ENCODE data around the gene ZNF74. TPM values are rescaled to one million over a fixed set of nuclear protein-coding genes. Genes with fewer than 3 reads are reported as not detected.

ZNF74 gene
- polyA plus RNA-seq, 1 experiment = 8.4 TPM

- CTCF ChIA-PET = no interaction called here
These were observed 31.8 kb downstream of the ZNF74 start for GRCh38 chr22:20425566-20426258.

GRCh38 chr22:20426259-20426615 lies 32.3 kb downstream of the ZNF74 start:
- H3K27ac ChIP-seq (ENCODE audit: low read depth, low read length) = no peak overlapping the region
- no peaks in the 10 kb centered on the region for H3K27me3 ChIP-seq (ENCODE audit: control insufficient read depth, insufficient read depth, low read length)
- no peak overlapping the region for H3K4me3 ChIP-seq (ENCODE audit: low read depth, low read length)
- H3K9me3 ChIP-seq (ENCODE audit: control insufficient read depth, insufficient read depth, low read length) = peaks cover 5% of the 10 kb centered on the region; the same call in 1 of the 2 replicates
- ChIA-PET POLR2A (no interaction called here), CTCF (interaction anchor here (4.3 kb wide), 1 partner anchor 8 kb away, joined by 35 read pairs; no protein-coding TSS in a partner anchor)
- no peak for TF ChIP-seq CTCF (IDR thresholded peaks at IDR 0.05; ENCODE audit: low read depth, low read length)
- DNase-seq (ENCODE audit: low read depth, low spot score) = no peak

More at GRCh38 chr22:20425566-20426258, 31.8 kb downstream of the ZNF74 start:
- Histone ChIP-seq H3K27ac (ENCODE audit: low read depth, low read length) (no peak overlapping the region), H3K27me3 (ENCODE audit: control insufficient read depth, insufficient read depth, low read length) (no peaks in the 10 kb centered on the region), H3K9me3 (ENCODE audit: control insufficient read depth, insufficient read depth, low read length) (peaks cover 5% of the 10 kb centered on the region; the same call in 1 of the 2 replicates), H3K4me3 (ENCODE audit: low read depth, low read length) (no peak overlapping the region)
- no peak for DNase-seq (ENCODE audit: low read depth, low spot score)
- TF ChIP-seq CTCF (IDR thresholded peaks at IDR 0.05; ENCODE audit: low read depth, low read length) = no peak
- POLR2A ChIA-PET = no interaction called here

- no peak for TF ChIP-seq CTCF (IDR thresholded peaks at IDR 0.05; ENCODE audit: low read depth, low read length)
- H3K4me3 ChIP-seq (ENCODE audit: low read depth, low read length) = no peak overlapping the region
- ChIA-PET POLR2A (interaction anchor here (0.6 to 0.8 kb wide), 3 partner anchors 9 to 98 kb away, joined by 3 to 7 read pairs (median 3); no protein-coding TSS in a partner anchor), CTCF (interaction anchor here (4.3 kb wide), 1 partner anchor 9 kb away, joined by 35 read pairs; no protein-coding TSS in a partner anchor)
- H3K27ac ChIP-seq (ENCODE audit: low read depth, low read length) = no peak overlapping the region
- H3K27me3 ChIP-seq (ENCODE audit: control insufficient read depth, insufficient read depth, low read length) = no peaks in the 10 kb centered on the region
- no peak for DNase-seq (ENCODE audit: low read depth, low spot score)
- peaks cover 5% of the 10 kb centered on the region; the same call in 1 of the 2 replicates for H3K9me3 ChIP-seq (ENCODE audit: control insufficient read depth, insufficient read depth, low read length)
These were observed 33.4 kb downstream of the ZNF74 start for GRCh38 chr22:20427104-20427944.

GRCh38 chr22:20427945-20428417 lies 34.0 kb downstream of the ZNF74 start:
- H3K4me3 ChIP-seq (ENCODE audit: low read depth, low read length) = no peak overlapping the region
- H3K27ac ChIP-seq (ENCODE audit: low read depth, low read length) = no peak overlapping the region
- ChIA-PET POLR2A (interaction anchor here (0.6 kb wide), 2 partner anchors 15 to 97 kb away, joined by 3 to 7 read pairs; no protein-coding TSS in a partner anchor), CTCF (interaction anchor here (0.6 to 4.3 kb wide), 2 partner anchors 10 to 14 kb away, joined by 3 to 35 read pairs; no protein-coding TSS in a partner anchor)
- no peak for TF ChIP-seq CTCF (IDR thresholded peaks at IDR 0.05; ENCODE audit: low read depth, low read length)
- H3K9me3 ChIP-seq (ENCODE audit: control insufficient read depth, insufficient read depth, low read length) = peaks cover 5% of the 10 kb centered on the region; the same call in 1 of the 2 replicates
- DNase-seq (ENCODE audit: low read depth, low spot score) = no peak
- H3K27me3 ChIP-seq (ENCODE audit: control insufficient read depth, insufficient read depth, low read length) = no peaks in the 10 kb centered on the region

All from AG04450 (cell line).